ENCODE measurements around the gene TUBA3E.
"Not testable (repeated sequence)": the region's sequence is repeated elsewhere in the genome, so short reads cannot be mapped to it uniquely, and the experiment has no call there.

GRCh38 chr2:130220505-130220904 lies 22.3 kb upstream of the TUBA3E start:
- not testable (repeated sequence) for TF ChIP-seq POLR2A, CTCF (IDR thresholded peaks at IDR 0.05)
